ENCODE measurements around the gene PIGN. TPM values are rescaled to one million over a fixed set of nuclear protein-coding genes. Genes with fewer than 3 reads are reported as not detected.

Gene PIGN
- total RNA-seq, 3 donors from 2014 or later (not counting 1 experiment from before 2014, with no cell fraction given), result 12.2 to 21.7 (median 20.1) TPM

- ATAC-seq (no peak), DNase-seq (no peak)
- H3K4me3 Mint-ChIP-seq, result no peak overlapping the region
- no peaks in the 10 kb centered on the region for H3K27me3 Mint-ChIP-seq (ENCODE audit: low read depth in 2 of 2)
- H3K4me1 Mint-ChIP-seq, result peaks cover 50 to 56% of the 10 kb centered on the region in 2 donors
- no peaks in the 10 kb centered on the region for H3K27me3 ChIP-seq (ENCODE audit: control insufficient read depth, insufficient read depth, low read length)
- H3K9me3 Mint-ChIP-seq, result peaks cover 0 to 4% of the 10 kb centered on the region in 2 donors
- H3K9me3 ChIP-seq (ENCODE audit: control insufficient read depth, insufficient read depth, low read length), result no peaks in the 10 kb centered on the region
- TF ChIP-seq, protein P1, sequence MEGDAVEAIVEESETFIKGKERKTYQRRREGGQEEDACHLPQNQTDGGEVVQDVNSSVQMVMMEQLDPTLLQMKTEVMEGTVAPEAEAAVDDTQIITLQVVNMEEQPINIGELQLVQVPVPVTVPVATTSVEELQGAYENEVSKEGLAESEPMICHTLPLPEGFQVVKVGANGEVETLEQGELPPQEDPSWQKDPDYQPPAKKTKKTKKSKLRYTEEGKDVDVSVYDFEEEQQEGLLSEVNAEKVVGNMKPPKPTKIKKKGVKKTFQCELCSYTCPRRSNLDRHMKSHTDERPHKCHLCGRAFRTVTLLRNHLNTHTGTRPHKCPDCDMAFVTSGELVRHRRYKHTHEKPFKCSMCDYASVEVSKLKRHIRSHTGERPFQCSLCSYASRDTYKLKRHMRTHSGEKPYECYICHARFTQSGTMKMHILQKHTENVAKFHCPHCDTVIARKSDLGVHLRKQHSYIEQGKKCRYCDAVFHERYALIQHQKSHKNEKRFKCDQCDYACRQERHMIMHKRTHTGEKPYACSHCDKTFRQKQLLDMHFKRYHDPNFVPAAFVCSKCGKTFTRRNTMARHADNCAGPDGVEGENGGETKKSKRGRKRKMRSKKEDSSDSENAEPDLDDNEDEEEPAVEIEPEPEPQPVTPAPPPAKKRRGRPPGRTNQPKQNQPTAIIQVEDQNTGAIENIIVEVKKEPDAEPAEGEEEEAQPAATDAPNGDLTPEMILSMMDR (IDR thresholded peaks at IDR 0.05), result no peak
- H3K4me3 ChIP-seq (ENCODE audit: low read length), result no peak overlapping the region
- H3K4me1 ChIP-seq (ENCODE audit: control insufficient read depth, insufficient read depth, low read length), result no peaks in the 10 kb centered on the region
- H3K36me3 ChIP-seq (ENCODE audit: control insufficient read depth, insufficient read depth, low read length), result peaks cover 13% of the 10 kb centered on the region
- H3K27ac Mint-ChIP-seq, result no peak overlapping the region
- no peak overlapping the region for H3K27ac ChIP-seq (ENCODE audit: low read length)
- no peaks in the 10 kb centered on the region for H3K36me3 Mint-ChIP-seq
- intact Hi-C loops (cut with micrococcal nuclease), result no loop called here
Observed at GRCh38 chr18:62209046-62209445, 22.2 kb upstream of the PIGN start.

DNA sequence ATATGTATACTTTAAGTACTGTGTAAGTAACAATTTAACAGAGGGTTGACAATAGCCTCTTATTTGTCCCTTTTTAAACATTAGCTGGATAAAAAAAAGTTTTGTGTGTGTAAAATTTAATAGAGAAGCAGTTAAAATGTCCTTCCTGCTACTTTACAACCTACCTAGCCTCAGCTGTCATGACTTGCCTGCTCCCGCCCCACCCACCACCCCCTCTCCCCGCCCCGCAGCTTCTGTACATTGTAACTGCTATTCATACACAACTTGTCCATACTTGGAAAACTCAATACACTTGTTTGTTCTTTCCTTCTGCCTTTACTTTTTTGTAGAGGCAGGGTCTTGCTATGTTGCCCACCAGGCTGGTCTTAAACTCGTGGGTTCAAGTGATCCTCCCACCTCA lies 19.7 kb upstream of the PIGN start:
- H3K27me3 ChIP-seq (ENCODE audit: control insufficient read depth, insufficient read depth, low read length), result no peaks in the 10 kb centered on the region
- H3K4me1 ChIP-seq (ENCODE audit: control insufficient read depth, insufficient read depth, low read length), result no peaks in the 10 kb centered on the region
- no peak overlapping the region for H3K4me3 ChIP-seq (ENCODE audit: low read length)
- no peak overlapping the region for H3K27ac ChIP-seq (ENCODE audit: low read length)
- TF ChIP-seq, protein P1 (IDR thresholded peaks at IDR 0.05), result no peak
- intact Hi-C loops (cut with micrococcal nuclease), result no loop called here
- DNase-seq, result no peak
- Mint-ChIP-seq H3K4me1 (peaks cover 56% of the 10 kb centered on the region in 2 donors), H3K4me3 (no peak overlapping the region), H3K36me3 (no peaks in the 10 kb centered on the region), H3K27me3 (ENCODE audit: low read depth in 2 of 2) (no peaks in the 10 kb centered on the region), H3K9me3 (peaks cover 0 to 4% of the 10 kb centered on the region in 2 donors), H3K27ac (no peak overlapping the region)
- WGBS (ENCODE audit: insufficient coverage), result no CpG with 5 or more reads among the region's 4 CpGs
- no peaks in the 10 kb centered on the region for H3K9me3 ChIP-seq (ENCODE audit: control insufficient read depth, insufficient read depth, low read length)
- ATAC-seq, result no peak
- H3K36me3 ChIP-seq (ENCODE audit: control insufficient read depth, insufficient read depth, low read length), result no peaks in the 10 kb centered on the region

DNA sequence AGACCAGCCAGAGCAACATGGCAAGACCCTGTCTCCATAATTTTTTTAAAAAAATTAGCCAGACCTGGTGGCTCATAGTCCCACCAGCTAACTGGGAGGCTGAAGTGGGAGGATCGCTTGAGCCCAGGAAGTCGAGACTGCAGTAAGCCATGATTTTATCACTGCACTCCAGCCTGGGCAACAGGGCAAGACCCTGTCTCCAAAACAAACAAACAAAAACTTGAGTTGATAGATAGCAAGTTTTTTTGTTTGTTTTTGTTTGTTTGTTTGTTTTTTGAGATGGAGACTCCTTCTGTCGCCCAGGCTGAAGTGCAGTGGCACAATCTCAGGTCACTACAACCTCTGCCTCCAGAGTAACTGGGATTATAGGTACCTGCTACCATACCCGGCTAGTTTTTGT lies 19.0 kb upstream of the PIGN start:
- no peaks in the 10 kb centered on the region for H3K36me3 Mint-ChIP-seq
- WGBS (ENCODE audit: insufficient coverage), result 100% methylated on average over 4 of the region's 4 CpGs
- Histone ChIP-seq H3K4me1 (ENCODE audit: control insufficient read depth, insufficient read depth, low read length) (no peaks in the 10 kb centered on the region), H3K4me3 (ENCODE audit: low read length) (no peak overlapping the region), H3K9me3 (ENCODE audit: control insufficient read depth, insufficient read depth, low read length) (no peaks in the 10 kb centered on the region), H3K27ac (ENCODE audit: low read length) (no peak overlapping the region), H3K36me3 (ENCODE audit: control insufficient read depth, insufficient read depth, low read length) (no peaks in the 10 kb centered on the region), H3K27me3 (ENCODE audit: control insufficient read depth, insufficient read depth, low read length) (no peaks in the 10 kb centered on the region)
- TF ChIP-seq, protein P1 (IDR thresholded peaks at IDR 0.05), result no peak
- no peak overlapping the region for H3K27ac Mint-ChIP-seq
- H3K4me3 Mint-ChIP-seq, result no peak overlapping the region
- no peaks in the 10 kb centered on the region for H3K27me3 Mint-ChIP-seq (ENCODE audit: low read depth in 2 of 2)
- no peak for ATAC-seq
- peaks cover 56% of the 10 kb centered on the region in 2 donors for H3K4me1 Mint-ChIP-seq
- peaks cover 0 to 4% of the 10 kb centered on the region in 2 donors for H3K9me3 Mint-ChIP-seq
- intact Hi-C loops (cut with micrococcal nuclease), result no loop called here
- no peak for DNase-seq

DNA sequence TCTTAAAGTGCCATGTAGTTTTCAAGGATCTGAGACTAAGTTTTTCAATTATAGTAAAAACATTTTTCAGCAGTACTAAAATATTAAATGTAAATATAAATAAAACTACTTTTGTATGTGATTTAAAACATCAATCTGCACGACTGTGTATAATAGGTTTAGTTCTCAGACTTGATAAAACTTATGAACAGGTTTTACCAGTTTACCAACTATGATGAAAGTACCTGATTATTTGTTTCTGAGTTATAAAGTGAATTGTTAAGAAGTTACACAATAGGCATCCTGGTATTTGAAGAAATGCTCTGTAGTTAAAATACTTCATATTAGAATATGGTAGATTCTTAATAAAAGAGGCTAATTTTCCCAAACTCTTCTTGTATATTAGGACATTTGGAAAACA lies 15.0 kb upstream of the PIGN start:
- peaks cover 49 to 55% of the 10 kb centered on the region in 2 donors for H3K4me1 Mint-ChIP-seq
- TF ChIP-seq, protein P1 (IDR thresholded peaks at IDR 0.05), result no peak
- H3K9me3 ChIP-seq (ENCODE audit: control insufficient read depth, insufficient read depth, low read length), result no peaks in the 10 kb centered on the region
- H3K36me3 ChIP-seq (ENCODE audit: control insufficient read depth, insufficient read depth, low read length), result no peaks in the 10 kb centered on the region
- H3K27me3 Mint-ChIP-seq (ENCODE audit: low read depth in 2 of 2), result no peaks in the 10 kb centered on the region
- no CpG with 5 or more reads among the region's 1 CpG for WGBS (ENCODE audit: insufficient coverage)
- no peak overlapping the region for H3K4me3 Mint-ChIP-seq
- no peak for DNase-seq
- no peak for ATAC-seq
- no peak overlapping the region for H3K4me3 ChIP-seq (ENCODE audit: low read length)
- no peaks in the 10 kb centered on the region for H3K27me3 ChIP-seq (ENCODE audit: control insufficient read depth, insufficient read depth, low read length)
- no peak overlapping the region for H3K27ac ChIP-seq (ENCODE audit: low read length)
- H3K9me3 Mint-ChIP-seq, result no peaks in the 10 kb centered on the region
- H3K27ac Mint-ChIP-seq, result no peak overlapping the region
- no peaks in the 10 kb centered on the region for H3K36me3 Mint-ChIP-seq
- intact Hi-C loops (cut with micrococcal nuclease), result no loop called here
- H3K4me1 ChIP-seq (ENCODE audit: control insufficient read depth, insufficient read depth, low read length), result no peaks in the 10 kb centered on the region
